Activated T-cell treated with anti-CD3 and anti-CD28 coated beads, Interleukin-2, amount 50 U/mL, for 1 hour (primary cell): Measurements from ENCODE around the gene FAM185A.
"Not testable (repeated sequence)": the region's sequence is repeated elsewhere in the genome, so short reads cannot be mapped to it uniquely, and the experiment has no call there.

Source experiments
- DNase-seq: peaks from one replicate; pipeline ENCODE4 v3.0.0-alpha.2; 2020

The FAM185A gene

DNA sequence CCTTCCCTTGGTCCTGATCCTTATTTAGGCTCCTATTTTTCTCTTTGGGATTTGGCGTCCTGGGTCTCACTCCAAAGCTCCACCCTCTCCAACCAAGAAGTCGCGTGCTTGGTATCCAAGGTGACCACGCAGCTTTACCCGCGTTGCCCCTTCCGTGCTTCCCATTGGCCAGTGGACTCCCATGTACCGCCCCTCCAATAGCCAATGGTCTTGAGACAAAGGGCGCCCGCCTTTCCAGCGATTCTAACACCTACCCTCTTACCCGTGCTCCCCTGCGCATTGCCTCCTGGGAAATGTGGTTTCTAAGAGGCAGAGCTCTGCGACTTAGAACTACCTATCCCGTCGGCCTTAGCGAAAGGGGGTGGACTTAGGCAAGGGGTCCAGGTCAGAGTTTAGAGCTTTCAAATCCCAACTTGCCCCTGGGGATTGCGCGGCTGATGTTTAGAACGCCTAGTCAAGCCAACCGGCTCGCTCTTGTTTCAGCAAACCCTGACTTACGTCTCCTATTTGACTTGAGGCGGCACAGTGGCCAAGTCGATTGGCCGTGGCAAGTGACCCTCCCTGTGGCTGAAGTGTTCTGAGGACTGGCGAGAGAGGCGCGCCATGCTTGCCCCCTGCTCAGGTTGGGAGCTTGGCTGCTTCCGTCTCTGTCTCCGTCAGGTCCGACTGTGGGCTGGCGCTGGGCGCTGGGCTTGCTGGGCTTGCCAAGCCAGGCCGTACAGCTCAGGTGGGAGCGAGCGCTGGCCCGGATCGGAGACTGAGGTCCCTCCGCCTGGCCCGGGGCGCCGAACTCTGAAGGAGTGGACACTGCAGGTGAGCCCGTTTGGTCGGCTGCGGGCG lies at the start of gene FAM185A:
Gene FAM185A, plus strand, starts transcription at position 395 of the 840 bp plus-strand sequence. Its CDS starts 209 bp downstream, at position 604.
- DNase-seq = peak; percentile 86

GRCh38 chr7:102713011-102713690 lies 35.6 kb upstream of the FAM185A start:
- not testable (repeated sequence) for DNase-seq

- not testable (repeated sequence) for DNase-seq
Observed at GRCh38 chr7:102713691-102714080, 35.1 kb upstream of the FAM185A start.

DNA sequence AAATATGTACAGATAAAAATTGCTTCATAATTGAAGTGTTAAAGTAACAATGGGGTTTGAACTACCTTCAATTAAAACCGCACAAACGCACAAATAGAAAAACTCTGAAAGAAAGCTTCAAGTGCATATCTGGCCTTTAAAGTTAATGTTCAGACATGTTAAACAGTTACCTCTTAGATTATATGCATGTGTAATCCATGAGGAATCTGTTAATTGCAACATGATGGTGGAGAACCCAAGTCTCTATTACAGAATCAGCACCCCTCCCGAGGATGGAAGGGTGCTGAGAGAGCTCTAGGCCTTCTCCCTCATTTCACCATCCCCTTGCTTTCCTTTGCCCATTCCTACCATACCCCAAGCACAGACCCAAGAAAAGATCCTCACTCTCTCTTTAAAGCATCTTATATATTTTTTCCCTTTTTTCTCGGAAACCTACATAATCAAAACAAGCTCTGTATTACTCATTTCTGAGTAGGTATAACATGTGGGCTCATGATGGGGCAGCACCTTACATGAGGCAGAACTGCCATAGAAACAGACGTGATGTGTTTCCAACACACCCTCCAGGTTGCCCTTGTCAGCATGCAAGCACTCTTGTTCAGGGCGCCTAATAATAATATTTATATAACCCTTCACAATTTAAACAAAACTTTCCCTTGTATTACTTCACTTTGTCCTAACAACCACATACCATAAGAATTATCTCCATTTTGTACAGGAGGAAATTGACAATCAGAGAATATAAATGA lies 33.9 kb upstream of the FAM185A start:
- not testable (repeated sequence) for DNase-seq

DNA sequence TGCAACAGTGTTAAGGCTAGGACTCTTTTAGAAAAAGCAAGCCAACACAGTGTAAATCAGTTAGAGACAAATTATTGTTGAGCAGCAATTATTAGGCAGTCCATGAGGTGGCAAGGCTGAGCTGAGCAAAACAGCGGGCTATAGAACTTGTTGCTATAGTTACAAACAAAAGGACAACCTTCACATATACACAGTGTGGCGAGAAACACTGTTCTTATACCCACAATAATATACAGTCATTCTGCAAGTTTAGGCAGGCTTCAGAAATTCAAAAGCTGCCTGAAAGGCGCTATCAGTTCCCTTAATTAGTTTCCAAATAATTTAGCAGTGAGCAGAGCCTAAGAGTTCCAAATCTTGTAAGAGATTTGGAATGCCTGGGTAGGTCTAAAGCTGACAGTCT lies 33.1 kb upstream of the FAM185A start:
- not testable (repeated sequence) for DNase-seq

DNA sequence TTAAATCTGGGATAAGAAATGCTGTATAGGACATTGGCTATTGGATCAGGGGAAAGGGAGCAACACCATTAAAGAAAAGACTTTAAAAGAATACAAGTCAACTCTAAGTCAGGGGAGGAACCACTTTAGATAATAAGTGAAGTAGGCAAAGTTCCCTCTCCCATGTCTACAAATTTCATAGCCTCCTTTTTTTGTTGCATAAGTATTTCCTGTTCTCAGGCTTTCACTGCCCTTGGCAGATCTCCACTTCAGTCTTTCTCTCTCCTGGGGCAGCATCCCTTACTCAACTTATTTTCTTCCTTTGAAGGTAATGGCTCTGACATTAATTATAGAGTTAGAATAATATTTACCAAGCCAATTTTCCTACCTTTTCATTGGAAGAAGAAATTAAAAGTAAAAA lies 30.3 kb upstream of the FAM185A start:
- not testable (repeated sequence) for DNase-seq

DNA sequence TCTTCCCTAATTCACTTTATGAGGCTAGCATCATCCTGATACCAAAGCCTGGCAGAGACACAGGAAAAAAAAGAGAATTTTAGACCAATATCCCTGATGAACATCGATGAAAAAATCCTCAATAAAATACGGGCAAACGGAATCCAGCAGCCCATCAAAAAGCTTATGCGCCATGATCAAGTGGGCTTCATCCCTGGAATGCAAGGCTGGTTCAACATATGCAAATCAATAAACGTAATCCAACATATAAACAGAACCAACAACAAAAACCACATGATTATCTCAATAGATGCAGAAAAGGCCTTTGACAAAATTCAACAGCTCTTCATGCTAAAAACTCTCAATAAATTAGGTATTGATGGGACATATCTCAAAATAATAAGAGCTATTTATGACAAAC lies 22.6 kb upstream of the FAM185A start:
- DNase-seq = not testable (repeated sequence)

DNA sequence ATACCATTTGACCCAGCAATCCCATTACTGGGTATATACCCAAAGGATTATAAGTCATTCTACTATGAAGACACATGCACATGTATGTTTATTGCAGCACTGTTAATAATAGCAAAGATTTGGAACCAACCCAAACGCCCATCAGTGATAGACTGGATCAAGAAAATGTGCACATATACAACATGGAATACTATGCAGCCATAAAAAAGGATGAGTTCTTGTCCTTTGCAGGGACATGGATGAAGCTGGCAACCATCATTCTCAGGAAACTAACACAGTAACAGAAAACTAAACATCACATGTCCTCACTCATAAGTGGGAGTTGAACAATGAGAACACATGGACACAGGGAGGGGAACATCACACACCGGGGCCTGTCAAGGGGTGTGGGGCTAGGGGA lies 19.1 kb upstream of the FAM185A start:
- DNase-seq = not testable (repeated sequence)

DNA sequence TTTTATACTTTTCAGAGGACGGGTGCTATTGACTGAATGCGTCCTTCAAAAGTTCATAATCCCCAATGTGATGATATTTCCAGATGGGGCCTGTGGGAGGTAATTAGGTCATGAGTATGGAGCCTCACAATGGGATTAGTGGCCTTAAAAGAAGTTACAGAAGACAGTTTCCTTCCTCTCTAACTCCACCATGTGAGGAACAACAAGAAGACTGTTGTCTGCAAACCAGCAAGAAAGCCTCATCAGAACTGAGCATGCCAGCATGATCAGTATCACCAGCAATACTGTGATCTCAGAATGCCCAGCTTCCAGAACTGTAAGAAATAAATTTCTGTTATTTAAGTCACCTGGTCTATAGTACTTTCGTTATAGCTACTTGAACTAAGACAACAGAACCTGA lies 18.4 kb upstream of the FAM185A start:
- DNase-seq = not testable (repeated sequence)

DNA sequence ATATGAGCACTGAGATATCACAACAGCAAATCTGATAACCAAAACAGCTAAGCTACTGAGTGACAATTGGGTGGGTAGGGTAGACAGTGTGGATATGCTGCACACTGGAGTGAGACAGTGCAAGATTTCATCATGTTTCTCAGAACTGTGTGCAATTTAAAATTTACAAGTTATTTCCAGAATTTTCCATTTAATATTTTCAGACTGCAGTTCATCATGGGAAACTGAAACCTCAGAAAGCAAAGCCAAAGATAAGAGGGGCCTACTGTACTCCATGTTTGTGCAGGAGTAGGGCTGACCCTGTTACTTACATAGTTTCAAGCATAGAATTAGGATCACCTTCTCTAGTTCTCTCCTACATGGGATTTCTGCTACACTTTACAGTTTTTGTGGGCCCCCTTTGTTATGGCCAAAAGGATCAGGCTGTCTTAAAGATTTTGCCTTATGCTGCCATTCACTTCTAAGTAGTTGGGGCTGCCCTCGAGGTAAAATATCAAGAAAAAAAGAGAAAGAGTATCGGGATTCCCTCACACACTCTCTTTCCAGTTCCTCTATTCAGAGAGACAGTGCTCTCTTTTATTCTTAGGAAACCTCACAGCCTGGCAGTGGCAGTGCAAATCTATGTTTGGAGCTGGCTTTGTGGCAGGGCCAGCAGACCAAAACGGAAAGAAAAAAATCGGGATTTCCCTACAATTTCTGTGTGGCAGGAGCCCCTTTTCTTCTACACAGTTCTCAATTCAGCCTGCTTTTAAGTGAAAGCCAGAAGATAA lies 6.6 kb upstream of the FAM185A start:
- DNase-seq = not testable (repeated sequence)

- DNase-seq = not testable (repeated sequence)
Observed at GRCh38 chr7:102743861-102744260, 4.9 kb upstream of the FAM185A start.

DNA sequence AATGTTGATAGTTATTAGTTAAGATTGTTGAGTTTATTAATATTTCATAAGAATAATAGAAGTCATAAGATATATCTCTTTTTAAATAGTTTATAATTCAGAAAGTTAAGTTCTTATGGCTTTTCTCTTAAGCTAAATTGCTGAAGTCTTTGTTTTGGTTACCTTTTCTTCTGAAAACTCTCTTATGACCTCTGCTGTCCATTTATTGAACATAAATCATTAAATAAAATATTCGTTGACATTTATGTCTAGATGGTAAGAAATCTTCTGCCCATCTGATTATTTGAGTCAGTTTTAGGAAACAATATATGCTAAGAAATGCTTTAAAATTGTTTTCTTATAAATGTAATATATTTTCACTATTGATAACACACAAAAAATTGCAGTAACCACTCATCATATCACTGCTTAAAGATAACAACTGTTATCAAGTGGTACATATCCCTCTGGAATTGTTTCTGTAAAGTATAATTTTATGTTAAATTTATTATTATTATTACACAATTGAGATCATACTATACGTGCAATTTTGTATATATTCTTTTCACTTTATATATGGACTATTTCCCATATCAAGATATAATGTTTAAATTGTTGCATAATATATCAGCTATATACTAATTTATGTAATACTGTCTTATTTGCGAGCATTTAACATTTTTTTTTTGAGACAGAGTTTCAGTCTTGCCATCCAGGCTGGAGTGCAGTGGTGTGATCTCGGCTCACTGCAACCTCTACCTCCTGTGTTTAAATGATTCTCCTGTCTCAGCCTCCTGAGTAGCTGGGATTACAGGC lies 3.1 kb upstream of the FAM185A start:
- not testable (repeated sequence) for DNase-seq

DNA sequence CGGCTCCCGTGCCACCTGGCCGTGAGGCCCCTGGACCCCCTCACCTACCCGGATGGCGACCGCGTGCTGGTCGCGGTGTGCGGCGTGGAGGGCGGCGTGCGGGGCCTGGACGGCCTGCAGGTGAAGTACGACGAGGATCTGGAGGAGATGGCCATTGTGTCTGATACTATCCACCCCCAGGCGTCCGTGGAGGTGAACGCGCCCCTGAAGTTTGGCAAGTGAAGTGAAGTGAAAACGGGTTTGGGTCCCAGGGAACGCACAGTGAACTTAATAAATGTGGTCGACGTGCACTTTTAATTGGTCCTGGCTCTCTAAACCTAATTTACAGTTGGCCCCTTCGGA lies 617 bp downstream of the FAM185A start:
- not testable (repeated sequence) for DNase-seq

- not testable (repeated sequence) for DNase-seq
Observed at GRCh38 chr7:102758227-102758626, 9.4 kb downstream of the FAM185A start.

DNA sequence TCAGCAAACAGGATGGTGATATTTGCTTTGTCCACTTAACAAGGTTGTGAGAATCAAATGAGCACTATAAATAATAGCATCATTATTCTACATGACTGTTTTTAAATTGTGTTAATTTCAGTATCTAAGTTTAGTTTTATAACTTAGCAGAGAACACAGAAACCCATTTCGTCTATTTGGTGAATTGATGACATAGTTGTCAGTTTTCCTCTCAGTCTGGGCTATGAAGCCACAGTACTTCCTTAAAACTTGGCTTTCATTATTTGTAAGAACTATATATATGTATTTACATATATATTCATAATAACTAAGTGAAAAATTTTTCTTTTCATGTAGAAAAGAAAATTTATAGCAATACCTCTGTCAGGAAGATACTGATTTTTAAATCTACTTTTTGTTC lies 11.1 kb downstream of the FAM185A start:
- not testable (repeated sequence) for DNase-seq

GRCh38 chr7:102761234-102761633 lies 12.4 kb downstream of the FAM185A start:
- DNase-seq = not testable (repeated sequence)

- not testable (repeated sequence) for DNase-seq
Observed at GRCh38 chr7:102763295-102763905, 14.6 kb downstream of the FAM185A start.

GRCh38 chr7:102769657-102770192 lies 20.9 kb downstream of the FAM185A start:
- DNase-seq = not testable (repeated sequence)

- not testable (repeated sequence) for DNase-seq
Observed at GRCh38 chr7:102770467-102770866, 21.7 kb downstream of the FAM185A start.

GRCh38 chr7:102776217-102776616 lies 27.4 kb downstream of the FAM185A start:
- not testable (repeated sequence) for DNase-seq

- DNase-seq = not testable (repeated sequence)
Observed at GRCh38 chr7:102778663-102779062, 29.9 kb downstream of the FAM185A start.
